Colonic mucosa (tissue), 4 donors: ENCODE measurements around the gene TNNI2. TPM values are rescaled to one million over a fixed set of nuclear protein-coding genes. Genes with fewer than 3 reads are reported as not detected.

Source experiments
- DNase-seq: peaks from one replicate; pipeline ENCODE4 v3.0.0-alpha.2; 2020
- H3K27ac ChIP-seq: fragments of 200-600 bp; one replicate; pipeline ENCODE4 v1.8.0; 2021
- H3K27me3 ChIP-seq: fragments of 200-600 bp; one replicate; pipeline ENCODE4 v1.8.0; 2021
- H3K36me3 ChIP-seq: fragments of 200-600 bp; one replicate; pipeline ENCODE4 v1.8.0; 2021
- H3K4me1 ChIP-seq: fragments of 200-600 bp; one replicate; pipeline ENCODE4 v1.8.0; 2021; ENCODE audit warnings: mild to moderate bottlenecking
- H3K4me3 ChIP-seq: fragments of 200-600 bp; one replicate; pipeline ENCODE4 v1.8.0; 2021
- H3K9ac ChIP-seq, 2 donors: one replicate each; pipeline ENCODE4 v1.7.0; 2013; ENCODE audit warnings: control low read depth in 2 of 2, low read depth in 2 of 2, low read length in 2 of 2
- H3K9me3 ChIP-seq: fragments of 200-600 bp; one replicate; pipeline ENCODE4 v1.8.0; 2021
- intact Hi-C: fragments of 100-400 bp; cut with DNase I; formaldehyde crosslinking; loops from one replicate; pipeline ENCODE4 v1.14.1; 2022
- total RNA-seq, 2 donors: library from RNA; stranded (reverse); fragmentation: NEBNext Ultra II Directional in 1 of 2; extraction: Animal tissue kit (Norgen Biotek cat#: 25700) in 1 of 2; gene quantifications; one replicate each; pipeline ENCODE4 v1.2.1, GENCODE V29; 2021
- TF ChIP-seq, protein P1 (sequence below): fragments of 200-600 bp; IDR thresholded peaks from one replicate; pipeline ENCODE4 v1.8.0; 2022; ENCODE audit warnings: antibody characterized with exemption, mild to moderate bottlenecking
- donor health status: healthy.
- donor health status: DM: no; HTN: no; CAD: no.
- donor health status: DM: no; HTN: no; CAD: no.

Gene TNNI2
- total RNA-seq, 2 donors from 2014 or later, result 0.94 TPM; not detected in 1

DNA sequence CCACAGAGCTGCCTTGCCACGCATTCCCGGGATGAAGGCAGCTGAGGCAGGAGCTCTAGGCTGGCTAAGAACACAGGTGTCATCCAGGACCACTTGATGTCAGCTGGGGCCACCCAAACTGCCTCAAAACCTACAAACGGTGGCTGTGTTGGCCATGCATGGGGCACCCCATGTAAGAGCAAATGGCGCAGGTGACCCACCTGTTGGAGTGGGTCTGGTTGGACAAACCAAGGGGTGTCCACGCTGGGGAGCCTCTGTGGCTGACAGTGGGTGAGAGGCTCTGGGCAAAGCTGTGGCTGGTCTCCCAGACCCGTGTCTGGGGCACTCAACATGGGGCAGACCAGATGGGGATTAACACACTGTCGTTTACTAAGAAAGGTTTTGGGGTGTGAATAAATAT is 23.0 kb upstream of the TNNI2 start:
- no peaks in the 10 kb centered on the region for H3K9me3 ChIP-seq
- DNase-seq, result no peak
- no peaks in the 10 kb centered on the region for H3K27me3 ChIP-seq
- TF ChIP-seq, protein P1, sequence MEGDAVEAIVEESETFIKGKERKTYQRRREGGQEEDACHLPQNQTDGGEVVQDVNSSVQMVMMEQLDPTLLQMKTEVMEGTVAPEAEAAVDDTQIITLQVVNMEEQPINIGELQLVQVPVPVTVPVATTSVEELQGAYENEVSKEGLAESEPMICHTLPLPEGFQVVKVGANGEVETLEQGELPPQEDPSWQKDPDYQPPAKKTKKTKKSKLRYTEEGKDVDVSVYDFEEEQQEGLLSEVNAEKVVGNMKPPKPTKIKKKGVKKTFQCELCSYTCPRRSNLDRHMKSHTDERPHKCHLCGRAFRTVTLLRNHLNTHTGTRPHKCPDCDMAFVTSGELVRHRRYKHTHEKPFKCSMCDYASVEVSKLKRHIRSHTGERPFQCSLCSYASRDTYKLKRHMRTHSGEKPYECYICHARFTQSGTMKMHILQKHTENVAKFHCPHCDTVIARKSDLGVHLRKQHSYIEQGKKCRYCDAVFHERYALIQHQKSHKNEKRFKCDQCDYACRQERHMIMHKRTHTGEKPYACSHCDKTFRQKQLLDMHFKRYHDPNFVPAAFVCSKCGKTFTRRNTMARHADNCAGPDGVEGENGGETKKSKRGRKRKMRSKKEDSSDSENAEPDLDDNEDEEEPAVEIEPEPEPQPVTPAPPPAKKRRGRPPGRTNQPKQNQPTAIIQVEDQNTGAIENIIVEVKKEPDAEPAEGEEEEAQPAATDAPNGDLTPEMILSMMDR, result no peak
- H3K4me3 ChIP-seq, result no peak overlapping the region
- H3K9ac ChIP-seq, result no peak overlapping the region
- H3K27ac ChIP-seq, result no peak overlapping the region
- no peaks in the 10 kb centered on the region for H3K4me1 ChIP-seq
- intact Hi-C loops, result no loop called here
- H3K36me3 ChIP-seq, result no peaks in the 10 kb centered on the region

DNA sequence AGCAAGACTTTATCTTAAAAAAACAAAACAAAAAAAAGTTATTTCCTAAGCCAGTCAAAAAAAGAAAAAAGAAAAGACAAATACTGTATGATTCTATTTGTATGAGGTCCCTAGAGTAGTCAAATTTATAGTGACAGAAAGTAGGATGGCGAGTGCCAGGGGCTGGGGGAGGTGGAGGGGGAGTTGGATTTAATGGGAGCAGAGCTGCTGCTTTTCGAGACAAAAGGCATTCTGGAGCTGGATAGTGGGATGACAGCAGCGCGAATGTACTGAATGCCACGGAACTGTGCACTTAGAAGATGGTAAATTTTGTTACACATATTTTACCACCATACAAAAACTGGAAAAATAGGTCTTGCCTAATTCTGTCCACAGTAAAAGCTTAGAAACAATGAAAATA is 21.8 kb upstream of the TNNI2 start:
- Histone ChIP-seq H3K27me3 (no peaks in the 10 kb centered on the region), H3K4me3 (no peak overlapping the region), H3K4me1 (no peaks in the 10 kb centered on the region), H3K36me3 (no peaks in the 10 kb centered on the region), H3K9me3 (no peaks in the 10 kb centered on the region), H3K9ac (no peak overlapping the region), H3K27ac (no peak overlapping the region)
- intact Hi-C loops, result no loop called here
- DNase-seq, result no peak
- TF ChIP-seq, protein P1, result no peak

DNA sequence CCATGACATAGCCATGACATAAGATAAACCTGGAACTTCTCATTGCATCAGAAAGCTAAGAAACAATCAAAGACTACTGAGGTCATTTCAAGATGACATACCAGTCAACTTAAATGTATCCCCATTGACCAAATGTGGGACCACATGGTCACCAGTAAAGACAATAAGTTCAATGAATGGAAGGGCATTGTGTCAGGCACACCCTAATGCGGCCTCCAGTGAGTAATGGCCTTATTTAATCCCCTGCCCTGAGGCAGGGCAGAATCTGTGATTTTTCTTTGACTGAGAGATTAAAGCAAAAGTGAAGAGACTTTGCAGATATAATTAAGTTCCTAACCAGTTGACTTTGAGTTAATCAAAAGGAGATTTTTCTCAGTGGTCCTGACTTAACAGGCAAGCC is 21.3 kb upstream of the TNNI2 start:
- H3K4me1 ChIP-seq, result no peaks in the 10 kb centered on the region
- TF ChIP-seq, protein P1, result no peak

DNA sequence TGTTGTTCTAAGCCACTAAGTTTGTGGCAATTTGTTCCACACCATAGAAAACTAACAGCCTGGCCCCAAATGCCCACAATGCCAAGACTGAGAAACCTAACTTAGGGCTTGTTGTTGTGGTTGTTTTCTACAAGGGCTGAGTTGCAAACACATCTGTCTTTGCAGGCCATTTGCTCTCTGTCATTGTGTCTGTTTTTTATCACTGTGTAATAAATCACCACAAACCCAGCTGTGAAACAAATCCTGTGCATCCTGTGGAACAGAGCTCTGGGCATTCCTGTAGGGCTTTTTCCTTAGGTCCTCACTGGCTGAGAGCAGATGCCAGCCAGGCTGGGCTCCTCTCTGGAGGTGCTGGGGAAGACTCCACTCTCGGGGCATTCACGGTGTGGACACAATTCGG is 19.7 kb upstream of the TNNI2 start:
- no peak for DNase-seq
- no peaks in the 10 kb centered on the region for H3K9me3 ChIP-seq
- H3K4me3 ChIP-seq, result no peak overlapping the region
- H3K4me1 ChIP-seq, result no peaks in the 10 kb centered on the region
- TF ChIP-seq, protein P1, result no peak
- H3K27me3 ChIP-seq, result no peaks in the 10 kb centered on the region
- H3K27ac ChIP-seq, result no peak overlapping the region
- H3K9ac ChIP-seq, result no peak overlapping the region
- H3K36me3 ChIP-seq, result no peaks in the 10 kb centered on the region
- intact Hi-C loops, result no loop called here

More for the DNA sequence above, 21.3 kb upstream of the TNNI2 start:
- H3K9ac ChIP-seq, result no peak overlapping the region
- intact Hi-C loops, result no loop called here
- H3K27ac ChIP-seq, result no peak overlapping the region
- no peaks in the 10 kb centered on the region for H3K36me3 ChIP-seq
- no peak overlapping the region for H3K4me3 ChIP-seq
- DNase-seq, result no peak
- no peaks in the 10 kb centered on the region for H3K27me3 ChIP-seq
- H3K9me3 ChIP-seq, result no peaks in the 10 kb centered on the region

DNA sequence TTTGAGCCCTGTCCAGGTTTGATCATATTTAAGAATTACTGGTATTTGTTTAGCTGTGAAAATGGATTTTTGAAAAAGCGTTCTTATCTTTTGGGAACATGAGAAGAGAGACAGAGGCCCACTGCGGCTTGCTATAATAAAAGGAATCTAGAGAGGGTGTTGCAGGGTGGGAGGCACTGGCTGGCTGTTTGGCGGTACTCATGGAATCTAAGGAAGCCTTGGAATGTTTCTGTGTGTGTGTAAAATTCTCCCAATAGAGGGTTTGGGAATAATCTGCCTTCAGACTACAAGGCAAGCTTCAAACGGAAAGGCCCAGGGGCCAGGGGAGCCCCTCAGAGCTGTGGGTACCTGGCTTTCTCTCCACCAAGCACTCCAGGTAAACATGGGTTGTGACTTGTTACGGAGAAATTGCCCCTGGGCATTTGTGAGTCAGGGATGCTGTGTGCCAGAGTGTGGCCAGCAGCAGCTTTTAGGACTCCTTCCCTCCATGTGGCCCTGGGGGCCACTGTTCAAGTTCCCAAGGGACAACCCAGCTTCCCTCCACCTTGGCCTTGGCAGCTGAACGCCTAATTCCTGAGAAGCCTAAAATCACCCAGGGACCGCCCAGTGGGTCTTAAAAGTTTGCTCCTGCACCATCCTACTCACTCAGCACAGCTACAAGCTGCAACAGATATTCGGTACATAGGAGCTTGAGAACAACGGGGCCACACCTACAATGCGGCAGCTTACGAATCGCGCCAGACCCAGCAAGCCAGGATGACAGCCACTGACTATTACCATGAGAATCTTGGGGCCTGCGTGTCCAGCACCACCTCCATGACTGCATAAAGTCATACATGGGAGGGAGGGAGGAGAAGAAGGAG is 18.1 kb upstream of the TNNI2 start:
- H3K4me3 ChIP-seq, result no peak overlapping the region
- H3K27ac ChIP-seq, result no peak overlapping the region
- no peak for DNase-seq
- H3K9ac ChIP-seq, result no peak overlapping the region
- intact Hi-C loops, result no loop called here
- H3K27me3 ChIP-seq, result no peaks in the 10 kb centered on the region
- no peaks in the 10 kb centered on the region for H3K9me3 ChIP-seq
- H3K36me3 ChIP-seq, result no peaks in the 10 kb centered on the region
- H3K4me1 ChIP-seq, result peaks cover 3% of the 10 kb centered on the region
- TF ChIP-seq, protein P1, result no peak
